GM23338 (cell line): ENCODE measurements around the gene TMEM120B. TPM values are rescaled to one million over a fixed set of nuclear protein-coding genes. Genes with fewer than 3 reads are reported as not detected.

Source experiments
- ATAC-seq: fragments of 200-7000 bp; cut with Tn5 transposase; 3 replicates; pipeline ENCODE4 v1.9.1; 2020
- DNase-seq: peaks from one replicate; pipeline ENCODE4 v3.0.0-alpha.2; 2015; ENCODE audit warnings: low spot score
- H2AFZ ChIP-seq: fragments of 200-600 bp; sonication (generic); 2 replicates; pipeline ENCODE4 v1.8.0; 2016; ENCODE audit warnings: antibody characterized with exemption, mild to moderate bottlenecking, moderate library complexity
- H3F3A ChIP-seq: fragments of 200-600 bp; sonication (generic); replicated peaks from 2 replicates; pipeline ENCODE4 v1.8.0; 2017; ENCODE audit warnings: antibody characterized with exemption, mixed run types, low read depth
- H3K27ac ChIP-seq: fragments of 200-600 bp; sonication (generic); 2 replicates; pipeline ENCODE4 v1.6.1; 2016; ENCODE audit warnings: low read depth
- H3K27me3 ChIP-seq: fragments of 200-600 bp; sonication (generic); 2 replicates; pipeline ENCODE4 v1.8.0; 2016; ENCODE audit warnings: mild to moderate bottlenecking, mixed run types, moderate library complexity; ENCODE audit not compliant: insufficient read depth
- H3K36me3 ChIP-seq: fragments of 200-600 bp; sonication (generic); 2 replicates; pipeline ENCODE4 v1.8.0; 2016; ENCODE audit warnings: mild to moderate bottlenecking; ENCODE audit not compliant: insufficient read depth
- H3K4me1 ChIP-seq: fragments of 200-600 bp; sonication (generic); 2 replicates; pipeline ENCODE4 v1.8.0; 2016; ENCODE audit warnings: mild to moderate bottlenecking, moderate library complexity; ENCODE audit not compliant: insufficient read depth
- H3K4me2 ChIP-seq: fragments of 200-600 bp; sonication (generic); 2 replicates; pipeline ENCODE4 v1.7.1; 2017; ENCODE audit warnings: mixed run types
- H3K4me3 ChIP-seq: fragments of 200-600 bp; sonication (generic); 2 replicates; pipeline ENCODE4 v1.6.1; 2016; ENCODE audit warnings: mixed run types
- H3K79me2 ChIP-seq: fragments of 200-600 bp; sonication (generic); replicated peaks from 2 replicates; pipeline ENCODE4 v1.8.0; 2017; ENCODE audit warnings: mild to moderate bottlenecking; ENCODE audit not compliant: insufficient read depth
- H3K9me2 ChIP-seq: fragments of 200-600 bp; sonication (generic); 2 replicates; pipeline ENCODE4 v1.8.0; 2017; ENCODE audit not compliant: insufficient read depth
- H4K20me1 ChIP-seq: fragments of 200-600 bp; sonication (generic); replicated peaks from 2 replicates; pipeline ENCODE4 v1.8.0; 2017; ENCODE audit warnings: mild to moderate bottlenecking; ENCODE audit not compliant: insufficient read depth
- H3K27ac Mint-ChIP-seq: 2 replicates; pipeline ENCODE4 v1.8.0; 2020; ENCODE audit warnings: inconsistent platforms, mild to moderate bottlenecking, moderate library complexity, mixed read lengths
- H3K27me3 Mint-ChIP-seq: 3 replicates; pipeline ENCODE4 v1.8.0; 2022; ENCODE audit warnings: low read depth, mild to moderate bottlenecking, moderate library complexity, mixed read lengths, inconsistent platforms; ENCODE audit not compliant: insufficient read depth, poor library complexity
- H3K36me3 Mint-ChIP-seq: 3 replicates; pipeline ENCODE4 v1.8.0; 2021; ENCODE audit warnings: low read depth, mild to moderate bottlenecking, inconsistent platforms, moderate library complexity, mixed read lengths
- H3K4me1 Mint-ChIP-seq: 3 replicates; pipeline ENCODE4 v1.8.0; 2020; ENCODE audit warnings: mild to moderate bottlenecking, inconsistent platforms, mixed read lengths
- H3K4me3 Mint-ChIP-seq: 3 replicates; pipeline ENCODE4 v1.8.0; 2021; ENCODE audit warnings: moderate library complexity, mild to moderate bottlenecking, inconsistent platforms, mixed read lengths
- H3K9me3 Mint-ChIP-seq: 3 replicates; pipeline ENCODE4 v1.8.0; 2020; ENCODE audit warnings: moderate library complexity, mild to moderate bottlenecking, inconsistent platforms, mixed read lengths
- JUNB ChIP-seq: IDR thresholded peaks from one replicate; pipeline ENCODE4 v1.6.1; 2016; ENCODE audit warnings: antibody characterized with exemption; ENCODE audit not compliant: unreplicated experiment
- NANOG ChIP-seq: IDR thresholded peaks from 2 replicates; pipeline ENCODE4 v1.6.1; 2016; ENCODE audit warnings: antibody characterized with exemption, borderline replicate concordance
- POLR2AphosphoS5 ChIP-seq: IDR thresholded peaks from 2 replicates; pipeline ENCODE4 v1.6.1; 2016; ENCODE audit warnings: antibody characterized with exemption, low read depth
- polyA plus RNA-seq: library from polyadenylated mRNA; unstranded; fragments of >200 nt; fragmentation: Nextera tagmentation; extraction: Ambion mirVana; gene quantifications from 2 replicates; pipeline ENCODE4 v1.2.1, GENCODE V29; 2016
- total RNA-seq: library from RNA; depleted of rRNA; stranded (reverse); fragments of >200 nt; shearing (Covaris generic); gene quantifications from 2 replicates; pipeline ENCODE4 v1.2.3, GENCODE V29; 2014
- TF ChIP-seq, protein P1 (sequence below): IDR thresholded peaks from one replicate; pipeline ENCODE4 v1.6.1; 2018; ENCODE audit warnings: antibody characterized with exemption; ENCODE audit not compliant: unreplicated experiment
- TF ChIP-seq, protein P2 (sequence below): fragments of 250-450 bp; sonication (Bioruptor Pico); IDR thresholded peaks from 2 replicates; pipeline ENCODE4 v1.5.0; 2020; ENCODE audit warnings: mild to moderate bottlenecking, moderate library complexity

Gene TMEM120B
- total and polyA plus RNA-seq, 2 experiments from 2014 or later: 15.0 to 36.0 TPM

GRCh38 chr12:121740847-121741246, 28.3 kb downstream of the TMEM120B start:
- Mint-ChIP-seq H3K4me3 (no peak overlapping the region), H3K27ac (no peak overlapping the region)

More at GRCh38 chr12:121740847-121741246, 28.3 kb downstream of the TMEM120B start:
- H3K4me3 ChIP-seq: no peak overlapping the region
- Mint-ChIP-seq H3K4me1 (peaks cover 7% of the 10 kb centered on the region), H3K9me3 (no peaks in the 10 kb centered on the region), H3K36me3 (peaks cover 5% of the 10 kb centered on the region; the same call in 2 of the 3 replicates), H3K27me3 (peaks cover 2% of the 10 kb centered on the region)
- no peaks in the 10 kb centered on the region for H3K36me3 ChIP-seq
- H3K27ac ChIP-seq: peak overlapping the region; percentile 74; the same call in 1 of the 2 replicates
- H3F3A ChIP-seq: no peaks in the 10 kb centered on the region
- H3K79me2 ChIP-seq: peaks cover 14% of the 10 kb centered on the region
- ATAC-seq (no peak), DNase-seq (no peak)
- no peaks in the 10 kb centered on the region for H3K4me1 ChIP-seq
- H3K27me3 ChIP-seq: no peaks in the 10 kb centered on the region
- H4K20me1 ChIP-seq: no peaks in the 10 kb centered on the region; the same call in 1 of the 2 replicates
- no peak overlapping the region for H2AFZ ChIP-seq
- H3K4me2 ChIP-seq: no peak overlapping the region
- H3K9me2 ChIP-seq: no peaks in the 10 kb centered on the region
- no peak for TF ChIP-seq POLR2AphosphoS5
- TF ChIP-seq JUNB: no peak
- TF ChIP-seq, protein P1, sequence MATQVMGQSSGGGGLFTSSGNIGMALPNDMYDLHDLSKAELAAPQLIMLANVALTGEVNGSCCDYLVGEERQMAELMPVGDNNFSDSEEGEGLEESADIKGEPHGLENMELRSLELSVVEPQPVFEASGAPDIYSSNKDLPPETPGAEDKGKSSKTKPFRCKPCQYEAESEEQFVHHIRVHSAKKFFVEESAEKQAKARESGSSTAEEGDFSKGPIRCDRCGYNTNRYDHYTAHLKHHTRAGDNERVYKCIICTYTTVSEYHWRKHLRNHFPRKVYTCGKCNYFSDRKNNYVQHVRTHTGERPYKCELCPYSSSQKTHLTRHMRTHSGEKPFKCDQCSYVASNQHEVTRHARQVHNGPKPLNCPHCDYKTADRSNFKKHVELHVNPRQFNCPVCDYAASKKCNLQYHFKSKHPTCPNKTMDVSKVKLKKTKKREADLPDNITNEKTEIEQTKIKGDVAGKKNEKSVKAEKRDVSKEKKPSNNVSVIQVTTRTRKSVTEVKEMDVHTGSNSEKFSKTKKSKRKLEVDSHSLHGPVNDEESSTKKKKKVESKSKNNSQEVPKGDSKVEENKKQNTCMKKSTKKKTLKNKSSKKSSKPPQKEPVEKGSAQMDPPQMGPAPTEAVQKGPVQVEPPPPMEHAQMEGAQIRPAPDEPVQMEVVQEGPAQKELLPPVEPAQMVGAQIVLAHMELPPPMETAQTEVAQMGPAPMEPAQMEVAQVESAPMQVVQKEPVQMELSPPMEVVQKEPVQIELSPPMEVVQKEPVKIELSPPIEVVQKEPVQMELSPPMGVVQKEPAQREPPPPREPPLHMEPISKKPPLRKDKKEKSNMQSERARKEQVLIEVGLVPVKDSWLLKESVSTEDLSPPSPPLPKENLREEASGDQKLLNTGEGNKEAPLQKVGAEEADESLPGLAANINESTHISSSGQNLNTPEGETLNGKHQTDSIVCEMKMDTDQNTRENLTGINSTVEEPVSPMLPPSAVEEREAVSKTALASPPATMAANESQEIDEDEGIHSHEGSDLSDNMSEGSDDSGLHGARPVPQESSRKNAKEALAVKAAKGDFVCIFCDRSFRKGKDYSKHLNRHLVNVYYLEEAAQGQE: no peak
- no peak for TF ChIP-seq NANOG
- TF ChIP-seq, protein P2, sequence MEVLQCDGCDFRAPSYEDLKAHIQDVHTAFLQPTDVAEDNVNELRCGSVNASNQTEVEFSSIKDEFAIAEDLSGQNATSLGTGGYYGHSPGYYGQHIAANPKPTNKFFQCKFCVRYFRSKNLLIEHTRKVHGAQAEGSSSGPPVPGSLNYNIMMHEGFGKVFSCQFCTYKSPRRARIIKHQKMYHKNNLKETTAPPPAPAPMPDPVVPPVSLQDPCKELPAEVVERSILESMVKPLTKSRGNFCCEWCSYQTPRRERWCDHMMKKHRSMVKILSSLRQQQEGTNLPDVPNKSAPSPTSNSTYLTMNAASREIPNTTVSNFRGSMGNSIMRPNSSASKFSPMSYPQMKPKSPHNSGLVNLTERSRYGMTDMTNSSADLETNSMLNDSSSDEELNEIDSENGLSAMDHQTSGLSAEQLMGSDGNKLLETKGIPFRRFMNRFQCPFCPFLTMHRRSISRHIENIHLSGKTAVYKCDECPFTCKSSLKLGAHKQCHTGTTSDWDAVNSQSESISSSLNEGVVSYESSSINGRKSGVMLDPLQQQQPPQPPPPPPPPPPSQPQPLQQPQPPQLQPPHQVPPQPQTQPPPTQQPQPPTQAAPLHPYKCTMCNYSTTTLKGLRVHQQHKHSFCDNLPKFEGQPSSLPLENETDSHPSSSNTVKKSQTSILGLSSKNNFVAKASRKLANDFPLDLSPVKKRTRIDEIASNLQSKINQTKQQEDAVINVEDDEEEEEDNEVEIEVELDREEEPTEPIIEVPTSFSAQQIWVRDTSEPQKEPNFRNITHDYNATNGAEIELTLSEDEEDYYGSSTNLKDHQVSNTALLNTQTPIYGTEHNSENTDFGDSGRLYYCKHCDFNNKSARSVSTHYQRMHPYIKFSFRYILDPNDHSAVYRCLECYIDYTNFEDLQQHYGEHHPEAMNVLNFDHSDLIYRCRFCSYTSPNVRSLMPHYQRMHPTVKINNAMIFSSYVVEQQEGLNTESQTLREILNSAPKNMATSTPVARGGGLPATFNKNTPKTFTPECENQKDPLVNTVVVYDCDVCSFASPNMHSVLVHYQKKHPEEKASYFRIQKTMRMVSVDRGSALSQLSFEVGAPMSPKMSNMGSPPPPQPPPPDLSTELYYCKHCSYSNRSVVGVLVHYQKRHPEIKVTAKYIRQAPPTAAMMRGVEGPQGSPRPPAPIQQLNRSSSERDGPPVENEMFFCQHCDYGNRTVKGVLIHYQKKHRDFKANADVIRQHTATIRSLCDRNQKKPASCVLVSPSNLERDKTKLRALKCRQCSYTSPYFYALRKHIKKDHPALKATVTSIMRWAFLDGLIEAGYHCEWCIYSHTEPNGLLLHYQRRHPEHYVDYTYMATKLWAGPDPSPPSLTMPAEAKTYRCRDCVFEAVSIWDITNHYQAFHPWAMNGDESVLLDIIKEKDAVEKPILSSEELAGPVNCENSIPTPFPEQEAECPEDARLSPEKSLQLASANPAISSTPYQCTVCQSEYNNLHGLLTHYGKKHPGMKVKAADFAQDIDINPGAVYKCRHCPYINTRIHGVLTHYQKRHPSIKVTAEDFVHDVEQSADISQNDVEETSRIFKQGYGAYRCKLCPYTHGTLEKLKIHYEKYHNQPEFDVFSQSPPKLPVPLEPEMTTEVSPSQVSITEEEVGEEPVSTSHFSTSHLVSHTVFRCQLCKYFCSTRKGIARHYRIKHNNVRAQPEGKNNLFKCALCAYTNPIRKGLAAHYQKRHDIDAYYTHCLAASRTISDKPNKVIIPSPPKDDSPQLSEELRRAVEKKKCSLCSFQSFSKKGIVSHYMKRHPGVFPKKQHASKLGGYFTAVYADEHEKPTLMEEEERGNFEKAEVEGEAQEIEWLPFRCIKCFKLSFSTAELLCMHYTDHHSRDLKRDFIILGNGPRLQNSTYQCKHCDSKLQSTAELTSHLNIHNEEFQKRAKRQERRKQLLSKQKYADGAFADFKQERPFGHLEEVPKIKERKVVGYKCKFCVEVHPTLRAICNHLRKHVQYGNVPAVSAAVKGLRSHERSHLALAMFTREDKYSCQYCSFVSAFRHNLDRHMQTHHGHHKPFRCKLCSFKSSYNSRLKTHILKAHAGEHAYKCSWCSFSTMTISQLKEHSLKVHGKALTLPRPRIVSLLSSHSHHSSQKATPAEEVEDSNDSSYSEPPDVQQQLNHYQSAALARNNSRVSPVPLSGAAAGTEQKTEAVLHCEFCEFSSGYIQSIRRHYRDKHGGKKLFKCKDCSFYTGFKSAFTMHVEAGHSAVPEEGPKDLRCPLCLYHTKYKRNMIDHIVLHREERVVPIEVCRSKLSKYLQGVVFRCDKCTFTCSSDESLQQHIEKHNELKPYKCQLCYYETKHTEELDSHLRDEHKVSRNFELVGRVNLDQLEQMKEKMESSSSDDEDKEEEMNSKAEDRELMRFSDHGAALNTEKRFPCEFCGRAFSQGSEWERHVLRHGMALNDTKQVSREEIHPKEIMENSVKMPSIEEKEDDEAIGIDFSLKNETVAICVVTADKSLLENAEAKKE: no peak
